B cell (primary cell): ENCODE measurements around the gene RLBP1. TPM values are rescaled to one million over a fixed set of nuclear protein-coding genes. Genes with fewer than 3 reads are reported as not detected.

ENCODE experiments used
- ATAC-seq: fragments of 200-7000 bp; cut with Tn5 transposase; one replicate; pipeline ENCODE4 v1.10.0; 2021; ENCODE audit warnings: low read depth, mild to moderate bottlenecking, moderate number of reproducible peaks, moderate library complexity
- CTCF ChIA-PET: fragments of 350-600 bp; sonication (Branson Sonifier 250); formaldehyde crosslinking; loops from one replicate; lab custom pipeline; 2021; ENCODE audit warnings: antibody characterized with exemption, inconsistent platforms; lab: Charles Lee
- POLR2A ChIA-PET: fragments of 350-600 bp; sonication (Branson Sonifier 250); formaldehyde crosslinking; loops from one replicate; lab custom pipeline; 2021; ENCODE audit warnings: antibody characterized with exemption; lab: Charles Lee
- DNase-seq: peaks from one replicate; pipeline ENCODE4 v3.0.0; 2013
- H2AFZ ChIP-seq: 2 replicates; pipeline ENCODE4 v1.6.1; 2012; ENCODE audit warnings: mild to moderate bottlenecking, low read depth, low read length; ENCODE audit not compliant: insufficient read depth, poor library complexity, severe bottlenecking
- H3K27ac ChIP-seq, 2 donors: 1 replicate in 1 of 2; 2 replicates in 1 of 2; pipeline ENCODE4 v1.5.1; 2012 to 2013; ENCODE audit warnings: low read length in 2 of 2, mild to moderate bottlenecking in 2 of 2, moderate library complexity in 1 of 2
- H3K27me3 ChIP-seq, 4 experiments: fragments of 200-600 bp in 1 of 4; sonication (generic) in 1 of 4; replicated peaks in 1 of 4; 1 replicate in 2 of 4; 2 replicates in 2 of 4; pipeline versions ENCODE4 v1.6.1 to v1.7.0; 2013 to 2016; ENCODE audit warnings: low read length in 3 of 4, mild to moderate bottlenecking in 2 of 4, mixed read lengths in 1 of 4, moderate library complexity in 1 of 4; ENCODE audit not compliant: insufficient read depth in 4 of 4, control insufficient read depth in 3 of 4; ENCODE audit errors: control extremely low read depth in 1 of 4
- H3K36me3 ChIP-seq, 2 experiments: replicated peaks in 1 of 2; 1 replicate in 1 of 2; 2 replicates in 1 of 2; pipeline versions ENCODE4 v1.6.1 to v1.7.1; 2013; ENCODE audit warnings: low read length in 1 of 2; ENCODE audit not compliant: insufficient read depth in 2 of 2, control insufficient read depth in 1 of 2; ENCODE audit errors: control extremely low read depth in 1 of 2, extremely low read depth in 1 of 2
- H3K4me1 ChIP-seq, 2 donors: fragments of 200-600 bp in 1 of 2; sonication (generic) in 1 of 2; 1 replicate in 1 of 2; 2 replicates in 1 of 2; pipeline versions ENCODE4 v1.5.1 to v1.6.1; 2013 to 2017; ENCODE audit warnings: low read length in 2 of 2; ENCODE audit not compliant: control insufficient read depth in 2 of 2, insufficient read depth in 2 of 2
- H3K4me2 ChIP-seq: replicated peaks from 2 replicates; pipeline ENCODE3; 2012; ENCODE audit warnings: mild to moderate bottlenecking, low read depth, low read length; ENCODE audit not compliant: poor library complexity, severe bottlenecking
- H3K4me3 ChIP-seq, 5 experiments: fragments of 200-600 bp in 1 of 5; sonication (generic) in 1 of 5; 1 replicate in 3 of 5; 2 replicates in 2 of 5; pipeline versions ENCODE4 v1.5.1 to v1.7.0; 2011 to 2016; ENCODE audit warnings: low read length in 4 of 5, mild to moderate bottlenecking in 4 of 5, low read depth in 2 of 5, control low read depth in 1 of 5, moderate library complexity in 1 of 5; ENCODE audit not compliant: insufficient read depth in 1 of 5; ENCODE audit errors: control extremely low read depth in 1 of 5, extremely low read depth in 1 of 5
- H3K79me2 ChIP-seq: fragments of 200-600 bp; sonication (generic); one replicate; pipeline ENCODE4 v1.6.0; 2016; ENCODE audit warnings: low read length; ENCODE audit not compliant: control insufficient read depth, insufficient read depth
- H3K9ac ChIP-seq: fragments of 200-600 bp; sonication (generic); 2 replicates; pipeline ENCODE4 v1.6.1; 2017; ENCODE audit warnings: mild to moderate bottlenecking, low read length, moderate library complexity
- H3K9me3 ChIP-seq, 3 donors: one replicate each; pipeline versions ENCODE4 v1.6.1 to v1.7.1; 2013; ENCODE audit warnings: low read length in 2 of 3; ENCODE audit not compliant: control insufficient read depth in 2 of 3, insufficient read depth in 1 of 3; ENCODE audit errors: control extremely low read depth in 1 of 3
- H4K20me1 ChIP-seq: 2 replicates; pipeline ENCODE4 v1.6.0; 2012; ENCODE audit warnings: mild to moderate bottlenecking, low read length; ENCODE audit not compliant: insufficient read depth, control insufficient read depth, poor library complexity, severe bottlenecking
- H3K27ac Mint-ChIP-seq: one replicate; pipeline ENCODE4 v1.8.0; 2021; ENCODE audit warnings: mixed read lengths
- H3K27me3 Mint-ChIP-seq: one replicate; pipeline ENCODE4 v1.8.0; 2021; ENCODE audit warnings: mixed read lengths
- H3K4me1 Mint-ChIP-seq: one replicate; pipeline ENCODE4 v1.8.0; 2021; ENCODE audit warnings: mixed read lengths
- H3K4me3 Mint-ChIP-seq: one replicate; pipeline ENCODE4 v1.8.0; 2021; ENCODE audit warnings: mixed read lengths
- H3K9me3 Mint-ChIP-seq: one replicate; pipeline ENCODE4 v1.8.0; 2022; ENCODE audit warnings: mixed read lengths; ENCODE audit not compliant: insufficient read depth
- CTCF ChIP-seq: fragments of 200-600 bp; IDR thresholded peaks from one replicate; pipeline ENCODE4 v1.8.0; 2022; ENCODE audit warnings: antibody characterized with exemption, mild to moderate bottlenecking
- EZH2 ChIP-seq: IDR thresholded peaks from 2 replicates; pipeline ENCODE4 v1.6.1; 2012; ENCODE audit warnings: borderline replicate concordance, low read depth, mild to moderate bottlenecking, moderate library complexity, low read length; ENCODE audit not compliant: insufficient read depth, poor library complexity, severe bottlenecking
- WGBS: methylation state at CpG from one replicate; pipeline ENCODE4 v1.1.5; 2013; ENCODE audit warnings: missing lambda C conversion rate; ENCODE audit not compliant: insufficient coverage; 5-methylcytosine and 5-hydroxymethylcytosine counted together
- intact Hi-C: fragments of 100-400 bp; cut with micrococcal nuclease; formaldehyde crosslinking; loops from one replicate; pipeline ENCODE4 v1.10.0; 2022
- polyA plus RNA-seq: library from polyadenylated mRNA; depleted of rRNA; stranded (reverse); fragments of >200 nt; gene quantifications from 2 replicates; pipeline ENCODE4 v1.2.3, GENCODE V29; 2012
- total RNA-seq, 2 donors: library from RNA; stranded (reverse); fragments of 120-200 nt in 1 of 2; gene quantifications; 1 replicate in 1 of 2; 2 replicates in 1 of 2; pipeline versions ENCODE4 v1.2.3 to v1.2.4, GENCODE V29; 2013 to 2022

The RLBP1 gene
- total and polyA plus RNA-seq, 2 donors (not counting 1 experiment from before 2014, with no cell fraction given): not detected

DNA sequence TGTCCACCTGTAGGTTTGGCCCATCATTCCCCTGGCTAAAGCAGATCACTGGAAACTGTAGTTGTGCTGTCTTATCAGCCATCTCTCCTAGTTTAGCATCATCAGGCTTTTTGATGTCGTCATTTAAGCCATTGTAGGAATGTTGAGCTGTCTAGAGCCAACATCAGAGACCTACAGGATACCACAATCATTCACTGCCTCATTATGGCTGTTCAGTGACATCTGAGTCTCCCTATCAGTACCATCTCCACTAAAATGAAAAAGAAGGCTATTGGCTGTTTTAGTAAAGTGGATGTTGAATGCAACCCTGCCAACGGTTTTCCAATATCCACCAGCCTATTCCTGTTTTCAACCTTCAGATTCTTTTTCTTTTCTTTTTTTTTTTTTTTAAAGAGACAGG, 29.2 kb downstream of the RLBP1 start:
- Histone ChIP-seq H3K9me3 (no peaks in the 10 kb centered on the region), H3K9ac (no peak overlapping the region), H3K79me2 (no peaks in the 10 kb centered on the region), H3K4me1 (no peaks in the 10 kb centered on the region), H4K20me1 (no peaks in the 10 kb centered on the region), H3K4me2 (no peak overlapping the region), H3K27ac (no peak overlapping the region), H3K36me3 (peaks cover 2 to 73% of the 10 kb centered on the region in 2 experiments), H3K4me3 (no peak overlapping the region), H2AFZ (no peak overlapping the region), H3K27me3 (no peaks in the 10 kb centered on the region)
- Mint-ChIP-seq H3K4me3 (no peak overlapping the region), H3K9me3 (no peaks in the 10 kb centered on the region), H3K27ac (no peak overlapping the region), H3K27me3 (no peaks in the 10 kb centered on the region), H3K4me1 (no peaks in the 10 kb centered on the region)
- ATAC-seq: no peak
- CTCF ChIA-PET: interaction anchor here (1.7 to 2.8 kb wide), 2 partner anchors 13 to 15 kb away, joined by 7 to 8 read pairs; no protein-coding TSS in a partner anchor
- no CpG with 5 or more reads among the region's 2 CpGs for WGBS
- TF ChIP-seq EZH2 (no peak), CTCF (no peak)
- intact Hi-C loops: no loop called here
- no peak for DNase-seq
- POLR2A ChIA-PET: no interaction called here

DNA sequence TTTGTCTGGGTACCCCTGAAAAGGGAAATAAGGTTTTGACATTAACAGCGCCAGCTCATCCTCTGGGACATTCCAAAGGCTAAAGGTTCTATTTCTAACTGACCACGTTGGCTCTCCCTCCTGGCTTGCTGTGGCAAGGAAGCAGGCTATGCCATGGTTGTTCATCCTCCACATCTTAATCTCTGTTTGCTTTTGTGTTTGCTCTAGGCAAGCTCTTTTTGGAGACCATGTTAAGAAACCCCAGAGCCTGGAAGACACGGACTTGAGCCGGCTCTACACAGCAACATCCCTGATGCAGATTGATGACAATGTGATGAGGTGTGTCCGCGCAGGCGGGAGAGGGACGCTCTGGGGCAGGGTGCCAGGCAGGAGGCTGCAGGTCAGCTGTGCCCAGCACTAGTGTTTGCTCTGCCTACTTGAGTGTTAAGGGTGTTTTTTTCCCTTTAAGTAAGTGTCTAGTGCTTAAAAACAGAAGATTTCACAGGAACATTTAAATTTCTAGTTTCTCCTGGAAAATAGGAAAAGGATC, 33.3 kb downstream of the RLBP1 start:
- WGBS: 93% methylated on average over 3 of the region's 8 CpGs
- H3K4me2 ChIP-seq: no peak overlapping the region
- ATAC-seq (no peak), DNase-seq (no peak)
- no peaks in the 10 kb centered on the region for H3K4me1 Mint-ChIP-seq
- intact Hi-C loops: no loop called here
- no peak overlapping the region for H3K27ac ChIP-seq
- H3K36me3 ChIP-seq: peaks cover 0 to 61% of the 10 kb centered on the region in 2 experiments
- H3K4me3 ChIP-seq: no peak overlapping the region
- H3K9ac ChIP-seq: no peak overlapping the region
- no peaks in the 10 kb centered on the region for H3K9me3 Mint-ChIP-seq
- no peaks in the 10 kb centered on the region for H3K79me2 ChIP-seq
- H4K20me1 ChIP-seq: no peaks in the 10 kb centered on the region
- no peaks in the 10 kb centered on the region for H3K9me3 ChIP-seq
- ChIA-PET CTCF (interaction anchor here (1.3 to 1.7 kb wide), 2 partner anchors 19 kb away, joined by 5 read pairs; no protein-coding TSS in a partner anchor), POLR2A (no interaction called here)
- no peaks in the 10 kb centered on the region for H3K27me3 ChIP-seq
- H3K4me1 ChIP-seq: no peaks in the 10 kb centered on the region
- no peak for TF ChIP-seq CTCF
- TF ChIP-seq EZH2: no peak
- no peak overlapping the region for H2AFZ ChIP-seq
- H3K27me3 Mint-ChIP-seq: no peaks in the 10 kb centered on the region
- no peak overlapping the region for H3K4me3 Mint-ChIP-seq
- H3K27ac Mint-ChIP-seq: no peak overlapping the region
